K562 (cell line): ENCODE results near the gene SHISA7. TPM values are rescaled to one million over a fixed set of nuclear protein-coding genes. Genes with fewer than 3 reads are reported as not detected.

Experiments
- ATAC-seq: fragments of 200-7000 bp; cut with Tn5 transposase; 3 replicates; pipeline ENCODE4 v1.9.1; 2020; ENCODE audit warnings: moderate library complexity
- BruUV-seq: library from RNA; stranded (reverse); fragments of 400-500 nt; replicated peaks from 2 replicates; lab custom pipeline; 2021; lab: Mats Ljungman, UMichigan
- CTCF ChIA-PET: fragments of 300-600 bp; formaldehyde crosslinking; extraction: SDS; loops from one replicate; lab custom pipeline; 2021; ENCODE audit warnings: low intra/inter-chr PET ratio; lab: Yijun Ruan, JAX
- POLR2A ChIA-PET: fragments of 300-600, 350-650 bp; sonication (Branson Sonifier 250); formaldehyde crosslinking; extraction: SDS; loops from one replicate; lab custom pipeline; 2021; ENCODE audit warnings: antibody characterized with exemption, inconsistent platforms; lab: Yijun Ruan, JAX
- DNase-seq, 4 experiments: peaks; one replicate each; pipeline versions ENCODE4 v3.0.0 to v3.0.0-alpha.2; 2011 to 2018; ENCODE audit warnings: low spot score in 3 of 4, mixed read lengths in 3 of 4; ENCODE audit errors: extremely low read depth in 1 of 4
- FAIRE-seq: peaks from 2 replicates; lab custom pipeline; 2011; peaks lifted over from hg19 to GRCh38; lab: Jason Lieb, UNC
- H2AFZ ChIP-seq: 2 replicates; pipeline ENCODE4 v1.6.0; 2011; ENCODE audit warnings: low read depth, low read length, control low read depth, inconsistent platforms
- H3K27ac ChIP-seq: fragments of 200-600 bp; 3 replicates; pipeline ENCODE4 v1.8.0; 2011; ENCODE audit warnings: low read depth, mild to moderate bottlenecking, control low read depth, inconsistent platforms, low read length, moderate library complexity, mixed read lengths; ENCODE audit errors: extremely low read depth
- H3K27me3 ChIP-seq, 2 experiments: fragments of 300-600 bp in 1 of 2; 2 replicates in 1 of 2; 3 replicates in 1 of 2; pipeline versions ENCODE4 v1.6.0 to v1.8.0; 2011; ENCODE audit warnings: inconsistent platforms in 2 of 2, low read length in 2 of 2, mild to moderate bottlenecking in 1 of 2, mixed read lengths in 1 of 2, moderate library complexity in 1 of 2; ENCODE audit not compliant: control insufficient read depth in 2 of 2, insufficient read depth in 2 of 2
- H3K36me3 ChIP-seq: fragments of 300-600 bp; 3 replicates; pipeline ENCODE4 v1.8.0; 2011; ENCODE audit warnings: mild to moderate bottlenecking, low read length, inconsistent platforms; ENCODE audit not compliant: control insufficient read depth, insufficient read depth
- H3K4me1 ChIP-seq, 2 experiments: fragments of 200-600 bp in 1 of 2; replicated peaks in 1 of 2; 2 replicates in 1 of 2; 3 replicates in 1 of 2; pipeline versions ENCODE4 v1.5.1 to v1.8.0; 2011; ENCODE audit warnings: inconsistent platforms in 2 of 2, low read length in 2 of 2, mild to moderate bottlenecking in 1 of 2, mixed read lengths in 1 of 2, moderate library complexity in 1 of 2; ENCODE audit not compliant: control insufficient read depth in 2 of 2, insufficient read depth in 2 of 2
- H3K4me2 ChIP-seq: 2 replicates; pipeline ENCODE4 v1.6.1; 2011; ENCODE audit warnings: low read length, control low read depth, inconsistent platforms, mixed read lengths; ENCODE audit not compliant: insufficient read depth
- H3K4me3 ChIP-seq: fragments of 200-600 bp; sonication (generic), shearing (Covaris generic); 2 replicates; pipeline ENCODE4 v1.5.1; 2016; ENCODE audit warnings: control low read depth, inconsistent platforms
- H3K79me2 ChIP-seq: fragments of 200-600 bp; 3 replicates; pipeline ENCODE4 v1.8.0; 2011; ENCODE audit warnings: low read length, inconsistent platforms; ENCODE audit not compliant: control insufficient read depth, insufficient read depth
- H3K9ac ChIP-seq, 2 experiments: 2 replicates each; pipeline versions ENCODE4 v1.6.0 to v1.6.1; 2011; ENCODE audit warnings: low read depth in 2 of 2, low read length in 2 of 2, control low read depth in 1 of 2, inconsistent platforms in 1 of 2, mild to moderate bottlenecking in 1 of 2, mixed read lengths in 1 of 2; ENCODE audit not compliant: insufficient read depth in 1 of 2
- H3K9me1 ChIP-seq: one replicate; pipeline ENCODE4 v1.6.0; 2011; ENCODE audit warnings: inconsistent platforms, mild to moderate bottlenecking, low read length, moderate library complexity; ENCODE audit not compliant: control insufficient read depth, insufficient read depth
- H3K9me3 ChIP-seq: replicated peaks from 2 replicates; pipeline ENCODE4 v1.5.1; 2011; ENCODE audit warnings: low read depth, low read length, inconsistent platforms; ENCODE audit not compliant: control insufficient read depth, insufficient read depth
- H4K20me1 ChIP-seq: replicated peaks from 2 replicates; pipeline ENCODE4 v1.6.1; 2011; ENCODE audit warnings: low read length, inconsistent platforms, mixed read lengths; ENCODE audit not compliant: control insufficient read depth, insufficient read depth
- DLX4 ChIP-seq: fragments of 250-450 bp; sonication (Bioruptor Pico); IDR thresholded peaks from 2 replicates; pipeline ENCODE4 v1.6.1; 2021; ENCODE audit warnings: mild to moderate bottlenecking
- FUS ChIP-seq: fragments of 200-400 bp; formaldehyde crosslinking; optimal IDR thresholded peaks from 2 replicates; pipeline ENCODE3; 2017; ENCODE audit warnings: low read depth, low read length
- MAX ChIP-seq: sonication (generic); formaldehyde crosslinking; IDR thresholded peaks from 2 replicates; pipeline ENCODE4 v1.9.0; 2022; ENCODE audit warnings: mild to moderate bottlenecking, missing genetic modification reagents
- TOE1 ChIP-seq, 2 experiments: fragments of 450-650 bp in 1 of 2; sonication (generic) in 1 of 2; formaldehyde crosslinking in 1 of 2; IDR thresholded peaks; 2 replicates each; pipeline versions ENCODE4 v1.7.1 to v1.8.0; 2016 to 2022; ENCODE audit warnings: borderline replicate concordance in 2 of 2, mild to moderate bottlenecking in 2 of 2, antibody characterized with exemption in 1 of 2, inconsistent platforms in 1 of 2, low read depth in 1 of 2, missing genetic modification reagents in 1 of 2, moderate library complexity in 1 of 2
- ZNF121 ChIP-seq: sonication (generic); formaldehyde crosslinking; conservative IDR thresholded peaks from 2 replicates; pipeline ENCODE4 v1.8.0; 2022; ENCODE audit warnings: missing genetic modification reagents
- WGBS: fragments of 100-300 bp; shearing (Covaris generic); methylation state at CpG from one replicate; pipeline ENCODE4 v1.1.6; 2016; ENCODE audit warnings: low coverage, mixed read lengths; ENCODE audit not compliant: insufficient coverage; ENCODE audit errors: missing lambda C conversion rate; 5-methylcytosine and 5-hydroxymethylcytosine counted together
- in situ Hi-C: fragments of 300-500 bp; cut with MboI; formaldehyde crosslinking; loops from 4 replicates; pipeline ENCODE4 v1.15.0; 2018; ENCODE audit warnings: inconsistent platforms, mixed read lengths
- intact Hi-C: fragments of 100-400 bp; cut with micrococcal nuclease; formaldehyde crosslinking; loops from 2 replicates; pipeline ENCODE4 v1.14.2; 2022
- polyA plus RNA-seq, 8 experiments: library from polyadenylated mRNA; depleted of rRNA in 4 of 8; stranded (reverse) in 5 of 8; unstranded in 3 of 8; fragments of >200 nt; fragmentation: Nextera tagmentation in 2 of 8; fragmentation: Illumina TruSeq in 1 of 8; extraction: Ambion mirVana in 2 of 8; extraction: Trizol in 1 of 8; gene quantifications; 2 replicates each; pipeline versions ENCODE4 v1.2.1 to v1.2.3, GENCODE V29; 2011 to 2014; ENCODE audit warnings: inconsistent platforms in 1 of 8, missing spikeins in 1 of 8
- total RNA-seq, 7 experiments: library from RNA; depleted of rRNA in 6 of 7; stranded (reverse); fragments of >200 nt in 6 of 7; fragmentation: Illumina TruSeq in 2 of 7; extraction: Trizol in 2 of 7; gene quantifications; 2 replicates each; pipeline versions ENCODE4 v1.2.1 to v1.2.3, GENCODE V29; 2011 to 2021; ENCODE audit warnings: low replicate concordance in 1 of 7

The SHISA7 gene
- total and polyA plus RNA-seq, 9 of the 15 experiments (the other 6 are each of a cell fraction or from before 2014, with no cell fraction given), result 0.01 to 0.40 (median 0.07) TPM

- no peak overlapping the region for H3K4me3 ChIP-seq
- in situ Hi-C loops (no loop called here), intact Hi-C loops (no loop called here)
- H3K9me3 ChIP-seq, result no peaks in the 10 kb centered on the region
- H3K4me1 ChIP-seq, result peaks cover 27 to 52% of the 10 kb centered on the region in 2 experiments
- no TSS peak for BruUV-seq
- peak overlapping the region; percentile 73 for H2AFZ ChIP-seq
- 93% methylated on average over 15 of the region's 19 CpGs for WGBS
- DNase-seq (no peak), FAIRE-seq (no peak), ATAC-seq (no peak)
- peak overlapping the region; percentile 24; the same call in 1 of the 3 replicates for H3K27ac ChIP-seq
- TF ChIP-seq MAX (peak; percentile 12; the same call in 1 of the 2 replicates), FUS (no peak), ZNF121 (CRISPR knock-in tag) (peak; percentile 36; the same call in 1 of the 2 replicates), TOE1 (IDR thresholded peaks at IDR 0.05; ENCODE audit: borderline replicate concordance) (no peak), TOE1 (CRISPR knock-in tag; IDR thresholded peaks at IDR 0.05; ENCODE audit: borderline replicate concordance, low read depth) (0 out of 2 replicates have a peak, but pooled peaks have one; percentile 31), DLX4 (CRISPR knock-in tag) (no peak)
- peaks cover 16% of the 10 kb centered on the region for H3K79me2 ChIP-seq
- H3K27me3 ChIP-seq, result no peaks in the 10 kb centered on the region
- peak overlapping the region in 1 of 2 experiments; percentile 70; a peak in 2 of 4 replicates for H3K9ac ChIP-seq
- no peaks in the 10 kb centered on the region for H3K9me1 ChIP-seq
- H3K4me2 ChIP-seq, result peak overlapping the region; percentile 10
- no peaks in the 10 kb centered on the region; the same call in 1 of the 3 replicates for H3K36me3 ChIP-seq
- H4K20me1 ChIP-seq, result no peaks in the 10 kb centered on the region
- CTCF ChIA-PET, result no interaction called here
- POLR2A ChIA-PET, result interaction anchor here (0.6 kb wide), 1 partner anchor 404 kb away, joined by 3 read pairs; no protein-coding TSS in a partner anchor
These were observed 31.5 kb upstream of the SHISA7 start for GRCh38 chr19:55474269-55475265.
